H1 (cell line): Measurements from ENCODE around the gene SPRYD3. TPM values are rescaled to one million over a fixed set of nuclear protein-coding genes. Genes with fewer than 3 reads are reported as not detected.
A peak's percentile ranks its signal among the peaks of the same experiment; 100 is the strongest.

Experiments
- CTCF ChIA-PET: fragments of 300-600 bp; sonication (Branson Sonifier 250); formaldehyde crosslinking; loops from one replicate; lab custom pipeline; 2021; ENCODE audit not compliant: partially characterized antibody; lab: Charles Lee
- POLR2A ChIA-PET: fragments of 300-600 bp; sonication (Branson Sonifier 250); formaldehyde crosslinking; loops from one replicate; lab custom pipeline; 2021; ENCODE audit warnings: inconsistent platforms; ENCODE audit not compliant: partially characterized antibody; lab: Charles Lee
- DNase-seq, 2 experiments: peaks; one replicate each; pipeline versions ENCODE4 v3.0.0 to v3.0.0-alpha.2; 2010 to 2022; ENCODE audit warnings: low spot score in 2 of 2, low read depth in 1 of 2, mixed read lengths in 1 of 2
- FAIRE-seq: peaks from 2 replicates; lab custom pipeline; 2011; peaks lifted over from hg19 to GRCh38; lab: Jason Lieb, UNC
- H2AFZ ChIP-seq: 2 replicates; pipeline ENCODE4 v1.8.1; 2012; ENCODE audit warnings: low read length, inconsistent platforms
- H2AK5ac ChIP-seq: 2 replicates; pipeline ENCODE4 v1.6.1; 2013; ENCODE audit warnings: low read depth, low read length
- H2BK120ac ChIP-seq: replicated peaks from 2 replicates; pipeline ENCODE3; 2013; ENCODE audit warnings: low read depth, low read length, inconsistent platforms
- H2BK12ac ChIP-seq: 2 replicates; pipeline ENCODE4 v1.6.1; 2013; ENCODE audit warnings: low read depth, low read length
- H2BK15ac ChIP-seq: 2 replicates; pipeline ENCODE4 v1.6.1; 2013; ENCODE audit warnings: low read length
- H2BK20ac ChIP-seq: 2 replicates; pipeline ENCODE4 v1.6.1; 2013; ENCODE audit warnings: low read length
- H2BK5ac ChIP-seq: 2 replicates; pipeline ENCODE4 v1.6.1; 2013; ENCODE audit warnings: low read depth, low read length
- H3K14ac ChIP-seq: 2 replicates; pipeline ENCODE4 v1.6.1; 2013; ENCODE audit warnings: inconsistent platforms; ENCODE audit not compliant: insufficient read length
- H3K18ac ChIP-seq: 2 replicates; pipeline ENCODE4 v1.6.1; 2013; ENCODE audit warnings: low read length; ENCODE audit errors: extremely low read depth
- H3K23ac ChIP-seq: 2 replicates; pipeline ENCODE4 v1.6.1; 2013; ENCODE audit warnings: inconsistent platforms; ENCODE audit not compliant: insufficient read length
- H3K23me2 ChIP-seq: 2 replicates; pipeline ENCODE4 v1.6.1; 2013; ENCODE audit warnings: low read depth, low read length
- H3K27ac ChIP-seq: 2 replicates; pipeline ENCODE4 v1.6.1; 2011; ENCODE audit warnings: low read depth, low read length, inconsistent platforms
- H3K27me3 ChIP-seq, 4 experiments: replicated peaks in 1 of 4; 1 replicate in 1 of 4; 2 replicates in 3 of 4; pipeline versions ENCODE4 v1.6.1 to v1.8.1; 2011 to 2013; ENCODE audit warnings: low read length in 3 of 4, mild to moderate bottlenecking in 3 of 4, inconsistent platforms in 2 of 4, mixed read lengths in 2 of 4, moderate library complexity in 1 of 4; ENCODE audit not compliant: control insufficient read depth in 3 of 4, insufficient read depth in 3 of 4; ENCODE audit errors: extremely low read depth in 1 of 4
- H3K36me3 ChIP-seq, 4 experiments: 2 replicates each; pipeline versions ENCODE4 v1.6.1 to v1.8.1; 2011 to 2013; ENCODE audit warnings: mild to moderate bottlenecking in 4 of 4, low read length in 3 of 4, moderate library complexity in 2 of 4, control low read depth in 1 of 4, inconsistent platforms in 1 of 4; ENCODE audit not compliant: insufficient read depth in 4 of 4, control insufficient read depth in 2 of 4
- H3K4ac ChIP-seq: replicated peaks from 2 replicates; pipeline ENCODE3; 2013; ENCODE audit warnings: low read length, low read depth, mixed read lengths, inconsistent platforms; ENCODE audit not compliant: insufficient read length
- H3K4me1 ChIP-seq, 4 experiments: replicated peaks in 1 of 4; 1 replicate in 1 of 4; 2 replicates in 3 of 4; pipeline versions ENCODE4 v1.6.1 to v1.8.1; 2011 to 2013; ENCODE audit warnings: low read length in 3 of 4, inconsistent platforms in 2 of 4, mixed read lengths in 1 of 4; ENCODE audit not compliant: insufficient read depth in 4 of 4, control insufficient read depth in 3 of 4
- H3K4me2 ChIP-seq, 2 experiments: 2 replicates each; pipeline versions ENCODE4 v1.6.1 to v1.8.1; 2011 to 2013; ENCODE audit warnings: low read depth in 2 of 2, low read length in 2 of 2, control low read depth in 1 of 2, inconsistent platforms in 1 of 2, mild to moderate bottlenecking in 1 of 2; ENCODE audit not compliant: insufficient read depth in 1 of 2
- H3K4me3 ChIP-seq, 4 experiments: fragments of 200-600, 300-600 bp in 1 of 4; sonication (generic), shearing (Covaris generic), sonication (Bioruptor Twin) in 1 of 4; 2 replicates each; pipeline versions ENCODE4 v1.5.1 to v1.8.1; 2011 to 2016; ENCODE audit warnings: low read length in 4 of 4, low read depth in 3 of 4, control low read depth in 2 of 4, inconsistent platforms in 2 of 4, mild to moderate bottlenecking in 2 of 4, mixed read lengths in 1 of 4, moderate library complexity in 1 of 4; ENCODE audit not compliant: insufficient read depth in 2 of 4; ENCODE audit errors: extremely low read depth in 1 of 4
- H3K56ac ChIP-seq: replicated peaks from 2 replicates; pipeline ENCODE3; 2013; ENCODE audit warnings: low read depth, mild to moderate bottlenecking, mixed read lengths, low read length, inconsistent platforms; ENCODE audit not compliant: insufficient read length
- H3K79me1 ChIP-seq: 2 replicates; pipeline ENCODE4 v1.6.1; 2013; ENCODE audit warnings: low read depth, low read length, control low read depth
- H3K79me2 ChIP-seq, 2 experiments: 2 replicates each; pipeline versions ENCODE4 v1.6.1 to v1.8.1; 2012 to 2013; ENCODE audit warnings: low read length in 2 of 2, mild to moderate bottlenecking in 2 of 2, inconsistent platforms in 1 of 2; ENCODE audit not compliant: insufficient read depth in 2 of 2, control insufficient read depth in 1 of 2
- H3K9ac ChIP-seq, 4 experiments: replicated peaks in 1 of 4; 1 replicate in 1 of 4; 2 replicates in 3 of 4; pipeline versions ENCODE4 v1.6.1 to v1.8.1; 2011 to 2013; ENCODE audit warnings: low read depth in 3 of 4, low read length in 3 of 4, control low read depth in 2 of 4, mild to moderate bottlenecking in 2 of 4, moderate library complexity in 2 of 4, inconsistent platforms in 1 of 4; ENCODE audit errors: extremely low read depth in 1 of 4
- H3K9me3 ChIP-seq, 2 experiments: 2 replicates each; pipeline versions ENCODE4 v1.6.1 to v1.8.1; 2012 to 2013; ENCODE audit warnings: mild to moderate bottlenecking in 2 of 2, moderate library complexity in 2 of 2, control low read depth in 1 of 2, inconsistent platforms in 1 of 2, low read depth in 1 of 2, low read length in 1 of 2, mixed read lengths in 1 of 2; ENCODE audit not compliant: insufficient read depth in 2 of 2
- H4K20me1 ChIP-seq, 2 experiments: replicated peaks in 1 of 2; 2 replicates each; pipeline versions ENCODE3 to v1.8.1; 2011 to 2013; ENCODE audit warnings: inconsistent platforms in 2 of 2, low read length in 2 of 2, mild to moderate bottlenecking in 1 of 2; ENCODE audit not compliant: insufficient read depth in 2 of 2, control insufficient read depth in 1 of 2
- H4K5ac ChIP-seq: 2 replicates; pipeline ENCODE4 v1.6.1; 2013; ENCODE audit warnings: low read length, low read depth, mixed read lengths, inconsistent platforms; ENCODE audit not compliant: insufficient read length
- H4K8ac ChIP-seq: 2 replicates; pipeline ENCODE4 v1.8.0; 2013; ENCODE audit warnings: mild to moderate bottlenecking, moderate library complexity, low read length, inconsistent platforms; ENCODE audit not compliant: insufficient read depth; ENCODE audit errors: extremely low read depth
- H4K91ac ChIP-seq: replicated peaks from 2 replicates; pipeline ENCODE3; 2013; ENCODE audit warnings: low read length, mixed read lengths, inconsistent platforms; ENCODE audit not compliant: insufficient read length
- BACH1 ChIP-seq: IDR thresholded peaks from 2 replicates; pipeline ENCODE4 v1.6.1; 2012; ENCODE audit warnings: low read length, improper control_type of control experiment
- CHD1 ChIP-seq: IDR thresholded peaks from 2 replicates; pipeline ENCODE4 v1.6.1; 2012; ENCODE audit warnings: low read depth, low read length, improper control_type of control experiment
- EGR1 ChIP-seq: IDR thresholded peaks from 2 replicates; pipeline ENCODE4 v1.6.1; 2011; ENCODE audit warnings: low read depth, low read length, borderline replicate concordance
- FOSL1 ChIP-seq: IDR thresholded peaks from 2 replicates; pipeline ENCODE4 v1.6.1; 2011; ENCODE audit warnings: mild to moderate bottlenecking, low read depth, low read length, moderate library complexity; ENCODE audit not compliant: insufficient read depth
- GTF2F1 ChIP-seq: IDR thresholded peaks from 2 replicates; pipeline ENCODE4 v1.6.1; 2012; ENCODE audit warnings: low read depth, low read length, improper control_type of control experiment, borderline replicate concordance
- HDAC6 ChIP-seq: IDR thresholded peaks from one replicate; pipeline ENCODE4 v1.7.1; 2012; ENCODE audit warnings: low read depth, mild to moderate bottlenecking, inconsistent platforms, low read length, moderate library complexity
- NANOG ChIP-seq: IDR thresholded peaks from 2 replicates; pipeline ENCODE4 v1.6.1; 2011; ENCODE audit warnings: low read length, low read depth, mild to moderate bottlenecking, inconsistent platforms; ENCODE audit not compliant: insufficient read depth, poor library complexity, severe bottlenecking
- POLR2A ChIP-seq, 2 experiments: IDR thresholded peaks; 1 replicate in 1 of 2; 2 replicates in 1 of 2; pipeline ENCODE4 v1.6.1; 2011; ENCODE audit warnings: low read depth in 2 of 2, low read length in 2 of 2, mild to moderate bottlenecking in 2 of 2; ENCODE audit errors: control extremely low read depth in 1 of 2
- POU5F1 ChIP-seq: IDR thresholded peaks from 2 replicates; pipeline ENCODE4 v1.6.1; 2011; ENCODE audit warnings: low read depth, mild to moderate bottlenecking, low read length, moderate library complexity
- RFX5 ChIP-seq: IDR thresholded peaks from 2 replicates; pipeline ENCODE4 v1.6.1; 2011; ENCODE audit warnings: low read depth, low read length, improper control_type of control experiment, borderline replicate concordance
- SIRT6 ChIP-seq: IDR thresholded peaks from one replicate; pipeline ENCODE4 v1.7.1; 2012; ENCODE audit warnings: low read length, inconsistent platforms
- TBP ChIP-seq: IDR thresholded peaks from 2 replicates; pipeline ENCODE4 v1.6.1; 2011; ENCODE audit warnings: low read depth, low read length, improper control_type of control experiment
- YY1 ChIP-seq: IDR thresholded peaks from 2 replicates; pipeline ENCODE4 v1.6.1; 2011; ENCODE audit warnings: low read depth, mild to moderate bottlenecking, low read length
- WGBS, 2 experiments: shearing (Covaris generic) in 1 of 2; methylation state at CpG; one replicate each; pipeline versions ENCODE4 v1.1.6 to v1.1.7; 2013 to 2015; ENCODE audit warnings: low lambda C conversion rate in 2 of 2, mixed read lengths in 2 of 2, inconsistent platforms in 1 of 2, low coverage in 1 of 2, missing lambda C conversion rate in 1 of 2; ENCODE audit not compliant: insufficient replicate concordance in 2 of 2, insufficient coverage in 1 of 2, insufficient read length in 1 of 2; ENCODE audit errors: extremely low coverage in 1 of 2, missing lambda C conversion rate in 1 of 2; 5-methylcytosine and 5-hydroxymethylcytosine counted together
- polyA plus RNA-seq, 7 experiments: library from polyadenylated mRNA; depleted of rRNA in 3 of 7; stranded (reverse) in 5 of 7; unstranded in 2 of 7; fragments of >200 nt in 5 of 7; fragments of 200-250 nt in 2 of 7; gene quantifications; 1 replicate in 5 of 7; 2 replicates in 1 of 7; 4 replicates in 1 of 7; pipeline versions ENCODE4 v1.2.1 to v1.2.3, GENCODE V29; 2011 to 2013; ENCODE audit warnings: missing spikeins in 2 of 7, mixed read lengths in 2 of 7
- total RNA-seq: library from RNA; stranded (reverse); fragmentation: NEBNext Ultra II Directional; extraction: Animal tissue kit (Norgen Biotek cat#: 25700); gene quantifications from 2 replicates; pipeline ENCODE4 v1.2.1, GENCODE V29; 2021

The SPRYD3 gene
- total and polyA plus RNA-seq, 2 of the 8 experiments (the other 6 are each of a cell fraction or from before 2014, with no cell fraction given) = 6.8 to 8.0 TPM

GRCh38 chr12:53052419-53053217 is 26.6 kb downstream of the SPRYD3 start:
- DNase-seq (no peak), FAIRE-seq (no peak)
- H3K18ac ChIP-seq = no peak overlapping the region
- H3K14ac ChIP-seq = no peak overlapping the region
- H3K79me1 ChIP-seq = peaks cover 10% of the 10 kb centered on the region; the same call in 1 of the 2 replicates
- no peak overlapping the region for H2BK15ac ChIP-seq
- H3K36me3 ChIP-seq = peaks cover 0 to 5% (median 0%) of the 10 kb centered on the region in 4 experiments; a peak in 1 of 8 replicates
- peak overlapping the region in 1 of 2 experiments; percentile 64; a peak in 1 of 4 replicates for H3K4me2 ChIP-seq
- no peaks in the 10 kb centered on the region for H3K79me2 ChIP-seq
- WGBS, 2 experiments = 94% methylated on average over 9 of the region's 11 CpGs; no CpG with 5 or more reads in 1 of the 2 experiments
- no peak overlapping the region for H3K9ac ChIP-seq
- no peak overlapping the region for H3K27ac ChIP-seq
- no peak overlapping the region for H3K23ac ChIP-seq
- H3K4me3 ChIP-seq = no peak overlapping the region
- no peak overlapping the region for H2BK5ac ChIP-seq
- H3K23me2 ChIP-seq = peaks cover 22% of the 10 kb centered on the region
- H4K91ac ChIP-seq = no peak overlapping the region
- ChIA-PET POLR2A (interaction anchor here (0.8 to 35.6 kb wide), 6 partner anchors 9 to 165 kb away, joined by 3 to 711 read pairs (median 10); partner anchors contain the start of gene EIF4B), CTCF (interaction anchor here (0.7 to 15.7 kb wide), 17 partner anchors 9 to 650 kb away, joined by 3 to 258 read pairs (median 7); partner anchors contain the start of genes IGFBP6 and SOAT2)
- H3K27me3 ChIP-seq = peaks cover 0 to 7% (median 1%) of the 10 kb centered on the region in 4 experiments; a peak in 4 of 7 replicates
- peak overlapping the region; percentile 33; the same call in 1 of the 2 replicates for H2BK12ac ChIP-seq
- H2BK20ac ChIP-seq = no peak overlapping the region
- H4K20me1 ChIP-seq = peaks cover 12 to 21% of the 10 kb centered on the region in 2 experiments
- H3K9me3 ChIP-seq = no peaks in the 10 kb centered on the region
- H2AK5ac ChIP-seq = no peak overlapping the region
- no peak overlapping the region for H2BK120ac ChIP-seq
- no peak overlapping the region for H2AFZ ChIP-seq
- no peak overlapping the region for H4K5ac ChIP-seq
- no peak overlapping the region for H3K4ac ChIP-seq
- peaks cover 18 to 46% (median 37%) of the 10 kb centered on the region in 4 experiments for H3K4me1 ChIP-seq
- H3K56ac ChIP-seq = no peak overlapping the region
- no peak overlapping the region; the same call in 1 of the 2 replicates for H4K8ac ChIP-seq
- no peak for TF ChIP-seq YY1
- TF ChIP-seq NANOG = no peak
- TF ChIP-seq SIRT6 = no peak
- TF ChIP-seq BACH1 = no peak
- TF ChIP-seq POLR2A (IDR thresholded peaks at IDR 0.05; ENCODE audit: control extremely low read depth in 1 of 2, low read depth in 2 of 2, low read length in 2 of 2) = no peak
- TF ChIP-seq TBP = no peak
- TF ChIP-seq RFX5 = no peak
- TF ChIP-seq CHD1 = no peak
- no peak for TF ChIP-seq GTF2F1
- no peak for TF ChIP-seq HDAC6
- no peak for TF ChIP-seq EGR1
- no peak for TF ChIP-seq POU5F1
- TF ChIP-seq FOSL1 = no peak
